Skeletal muscle satellite cell (primary cell): ENCODE data around the gene BEND7.

Source experiments
- H3K27me3 ChIP-seq: 2 replicates; pipeline ENCODE4 v1.7.0; 2013; ENCODE audit warnings: low read length; ENCODE audit not compliant: control insufficient read depth, insufficient read depth
- H3K36me3 ChIP-seq: 2 replicates; pipeline ENCODE4 v1.7.0; 2013; ENCODE audit warnings: mild to moderate bottlenecking, control low read depth, low read length; ENCODE audit not compliant: insufficient read depth
- H3K4me1 ChIP-seq: 2 replicates; pipeline ENCODE4 v1.7.0; 2013; ENCODE audit warnings: low read length; ENCODE audit not compliant: control insufficient read depth, insufficient read depth
- H3K4me2 ChIP-seq: 2 replicates; pipeline ENCODE4 v1.7.0; 2013; ENCODE audit warnings: mild to moderate bottlenecking, low read length
- H3K4me3 ChIP-seq: 2 replicates; pipeline ENCODE4 v1.7.0; 2013; ENCODE audit warnings: low read length
- H3K9ac ChIP-seq: 2 replicates; pipeline ENCODE4 v1.7.0; 2013; ENCODE audit warnings: mild to moderate bottlenecking, low read depth, low read length, moderate library complexity
- H3K9me3 ChIP-seq: replicated peaks from 2 replicates; pipeline ENCODE4 v1.7.0; 2013; ENCODE audit warnings: mild to moderate bottlenecking, control low read depth, low read length

Gene BEND7

DNA sequence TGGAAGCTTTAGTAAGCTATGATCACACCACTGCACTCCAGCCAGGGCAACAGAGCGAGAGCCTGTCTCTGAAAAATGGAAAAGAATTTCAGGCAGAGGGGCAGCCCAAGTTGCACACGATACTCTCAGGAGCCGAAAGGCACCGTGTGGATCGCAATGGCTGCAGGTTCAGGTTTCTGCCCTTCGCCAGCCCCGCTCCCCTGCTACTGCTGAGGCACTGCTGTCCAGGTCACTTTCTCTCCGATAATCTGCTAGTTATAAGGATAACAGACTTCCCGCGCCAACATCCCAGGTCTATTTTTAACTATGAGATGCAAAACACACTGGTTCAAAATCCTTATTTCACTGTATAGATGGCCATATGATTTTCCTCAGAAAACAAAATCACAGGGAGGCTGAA, 11.1 kb downstream of the BEND7 start:
- Histone ChIP-seq H3K27me3 (no peaks in the 10 kb centered on the region), H3K4me3 (no peak overlapping the region)

GRCh38 chr10:13516176-13516575, 12.6 kb downstream of the BEND7 start:
- H3K9me3 ChIP-seq = no peaks in the 10 kb centered on the region
- no peaks in the 10 kb centered on the region for H3K36me3 ChIP-seq
- no peaks in the 10 kb centered on the region for H3K4me1 ChIP-seq
- no peak overlapping the region for H3K9ac ChIP-seq
- H3K4me3 ChIP-seq = no peak overlapping the region
- no peak overlapping the region for H3K4me2 ChIP-seq
- H3K27me3 ChIP-seq = no peaks in the 10 kb centered on the region

More for the DNA sequence above, 11.1 kb downstream of the BEND7 start:
- no peaks in the 10 kb centered on the region for H3K36me3 ChIP-seq
- no peaks in the 10 kb centered on the region for H3K9me3 ChIP-seq
- no peak overlapping the region for H3K4me2 ChIP-seq
- no peaks in the 10 kb centered on the region for H3K4me1 ChIP-seq
- H3K9ac ChIP-seq = no peak overlapping the region

DNA sequence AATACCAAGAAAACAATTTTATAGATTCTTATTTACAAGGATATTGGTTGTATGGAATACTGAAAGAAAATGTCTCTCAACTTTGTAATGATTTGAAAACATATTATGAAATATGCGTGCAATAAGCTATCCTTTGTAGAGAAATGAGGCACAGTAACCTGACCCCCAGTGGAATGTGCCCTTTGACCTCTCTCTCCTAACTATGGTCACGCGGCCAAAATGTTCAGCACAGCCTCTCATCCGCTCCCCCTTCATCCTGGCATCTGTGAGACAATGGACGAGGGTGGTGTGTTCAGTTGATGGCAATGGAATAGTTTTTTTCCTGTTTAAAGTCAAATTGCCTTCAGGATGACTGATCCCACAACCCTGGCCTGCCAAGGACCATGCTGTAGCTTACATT, 13.3 kb downstream of the BEND7 start:
- Histone ChIP-seq H3K9ac (no peak overlapping the region), H3K36me3 (no peaks in the 10 kb centered on the region), H3K9me3 (no peaks in the 10 kb centered on the region), H3K4me3 (no peak overlapping the region), H3K4me2 (no peak overlapping the region), H3K4me1 (no peaks in the 10 kb centered on the region), H3K27me3 (no peaks in the 10 kb centered on the region)

- no peaks in the 10 kb centered on the region for H3K9me3 ChIP-seq
These were observed 14.5 kb downstream of the BEND7 start for GRCh38 chr10:13514296-13514695.

GRCh38 chr10:13512564-13512963, 16.2 kb downstream of the BEND7 start:
- no peak overlapping the region for H3K4me2 ChIP-seq
- H3K9me3 ChIP-seq = no peaks in the 10 kb centered on the region
- no peak overlapping the region for H3K9ac ChIP-seq
- H3K4me1 ChIP-seq = no peaks in the 10 kb centered on the region
- no peaks in the 10 kb centered on the region for H3K27me3 ChIP-seq
- no peaks in the 10 kb centered on the region for H3K36me3 ChIP-seq
- no peak overlapping the region for H3K4me3 ChIP-seq

More at GRCh38 chr10:13514296-13514695, 14.5 kb downstream of the BEND7 start:
- no peaks in the 10 kb centered on the region for H3K27me3 ChIP-seq
- no peaks in the 10 kb centered on the region for H3K4me1 ChIP-seq
- no peak overlapping the region for H3K4me2 ChIP-seq
- no peaks in the 10 kb centered on the region for H3K36me3 ChIP-seq
- no peak overlapping the region for H3K4me3 ChIP-seq
- no peak overlapping the region for H3K9ac ChIP-seq

DNA sequence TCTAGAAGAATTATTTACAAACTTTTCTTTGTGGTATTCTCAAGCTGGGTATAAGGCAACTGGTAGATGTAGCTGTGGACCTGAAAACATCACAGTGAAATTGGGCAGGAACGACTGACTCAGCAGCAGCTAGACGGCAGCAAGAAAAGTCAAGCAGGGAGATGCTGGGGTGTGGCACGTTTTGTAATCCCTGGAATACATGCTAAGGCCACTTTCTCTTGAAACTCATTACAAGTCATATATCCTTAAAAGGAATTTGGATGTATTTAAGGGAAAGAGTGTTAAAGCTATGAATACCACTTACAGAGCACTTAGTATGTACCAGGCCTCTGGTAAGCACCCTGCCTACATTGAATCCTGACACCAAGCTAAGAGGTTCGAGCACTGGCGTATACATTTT, 17.4 kb downstream of the BEND7 start:
- Histone ChIP-seq H3K27me3 (no peaks in the 10 kb centered on the region), H3K4me1 (no peaks in the 10 kb centered on the region), H3K4me2 (no peak overlapping the region), H3K36me3 (no peaks in the 10 kb centered on the region), H3K9me3 (no peaks in the 10 kb centered on the region), H3K4me3 (no peak overlapping the region), H3K9ac (no peak overlapping the region)

DNA sequence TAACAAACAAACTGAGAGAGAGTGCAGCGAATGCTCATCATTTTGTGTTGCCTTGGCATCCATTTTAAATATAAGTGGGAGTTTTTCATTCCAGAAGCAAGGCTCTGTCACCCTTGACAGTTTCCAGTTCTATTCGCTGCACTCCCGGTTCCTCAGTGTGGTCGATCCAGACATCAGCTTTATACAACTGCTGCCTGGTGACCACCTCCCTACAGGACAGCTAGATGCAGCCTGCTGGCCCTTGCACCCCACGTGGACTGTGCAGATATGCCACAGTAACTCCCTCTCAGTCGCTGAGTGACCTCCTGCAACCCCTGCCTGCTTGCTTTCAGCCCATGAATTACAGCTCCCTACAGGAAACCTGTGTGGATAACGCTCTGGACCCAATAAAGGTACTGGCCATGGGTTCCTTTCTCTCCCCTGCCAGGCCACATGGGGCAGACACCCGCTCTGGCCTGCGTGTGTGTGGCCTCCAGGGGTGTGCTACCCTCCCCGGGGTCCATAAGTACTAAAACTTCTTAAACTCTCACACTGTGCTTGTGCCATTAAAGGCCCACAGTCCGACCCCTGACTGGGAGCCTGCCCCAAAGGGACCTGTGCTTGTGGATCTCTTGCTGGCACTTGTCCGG, 23.6 kb downstream of the BEND7 start:
- no peak overlapping the region for H3K4me3 ChIP-seq
- H3K27me3 ChIP-seq = no peaks in the 10 kb centered on the region
- H3K4me2 ChIP-seq = no peak overlapping the region
- no peaks in the 10 kb centered on the region for H3K9me3 ChIP-seq
- H3K9ac ChIP-seq = no peak overlapping the region
- H3K4me1 ChIP-seq = peaks cover 11% of the 10 kb centered on the region
- H3K36me3 ChIP-seq = no peaks in the 10 kb centered on the region

DNA sequence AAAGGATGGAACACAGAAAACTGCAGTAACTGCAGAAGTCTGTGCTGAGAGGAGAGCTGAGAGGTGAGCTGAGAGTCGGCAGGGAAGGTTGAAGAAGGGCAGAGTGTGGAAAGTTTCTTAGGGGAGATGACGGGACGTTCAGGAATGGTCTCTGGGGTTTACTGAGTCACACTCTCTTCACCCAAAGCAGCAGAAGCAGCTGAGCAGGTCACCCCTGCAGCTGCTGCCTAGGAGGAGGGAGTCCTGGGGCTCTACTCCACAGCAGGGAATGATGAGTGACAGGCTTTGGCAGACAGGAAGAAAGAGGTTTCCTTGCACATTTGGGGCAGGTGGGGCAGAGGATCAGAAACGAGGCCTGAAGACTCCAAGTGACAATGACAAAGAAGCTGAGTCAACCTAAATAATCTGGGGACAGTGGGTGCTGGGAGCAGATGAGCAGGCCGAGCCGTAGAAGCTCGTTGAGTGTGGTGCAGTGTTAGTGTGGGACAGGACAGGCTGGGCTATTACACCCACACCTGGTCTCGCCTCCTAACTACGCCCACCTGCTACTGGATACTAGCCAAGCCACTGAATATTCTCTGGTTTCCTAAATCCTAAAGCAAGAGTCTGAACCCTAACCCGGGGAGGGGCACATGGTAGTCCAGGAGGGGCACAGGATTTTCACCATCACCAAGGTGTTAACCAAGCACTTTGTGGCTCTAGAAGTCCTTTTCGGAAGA, 24.9 kb downstream of the BEND7 start:
- H3K4me3 ChIP-seq = no peak overlapping the region
- no peak overlapping the region for H3K9ac ChIP-seq
- H3K9me3 ChIP-seq = no peaks in the 10 kb centered on the region
- no peaks in the 10 kb centered on the region for H3K36me3 ChIP-seq
- peak overlapping the region; percentile 17 for H3K4me2 ChIP-seq
- no peaks in the 10 kb centered on the region for H3K27me3 ChIP-seq
- peaks cover 11% of the 10 kb centered on the region for H3K4me1 ChIP-seq

- Histone ChIP-seq H3K9ac (no peak overlapping the region), H3K27me3 (no peaks in the 10 kb centered on the region), H3K4me1 (peaks cover 11% of the 10 kb centered on the region), H3K4me2 (no peak overlapping the region), H3K9me3 (no peaks in the 10 kb centered on the region), H3K36me3 (no peaks in the 10 kb centered on the region), H3K4me3 (no peak overlapping the region)
These were observed 26.4 kb downstream of the BEND7 start for GRCh38 chr10:13502380-13502779.

GRCh38 chr10:13500201-13500600, 28.6 kb downstream of the BEND7 start:
- no peak overlapping the region for H3K4me2 ChIP-seq
- H3K9me3 ChIP-seq = no peaks in the 10 kb centered on the region
- H3K4me1 ChIP-seq = peaks cover 11% of the 10 kb centered on the region
- no peaks in the 10 kb centered on the region for H3K36me3 ChIP-seq
- H3K9ac ChIP-seq = no peak overlapping the region
- H3K4me3 ChIP-seq = no peak overlapping the region
- no peaks in the 10 kb centered on the region for H3K27me3 ChIP-seq

GRCh38 chr10:13499150-13499549, 29.7 kb downstream of the BEND7 start:
- no peaks in the 10 kb centered on the region for H3K27me3 ChIP-seq
- peaks cover 9% of the 10 kb centered on the region for H3K4me1 ChIP-seq
- H3K4me2 ChIP-seq = no peak overlapping the region
- no peaks in the 10 kb centered on the region for H3K9me3 ChIP-seq
- H3K9ac ChIP-seq = no peak overlapping the region
- no peaks in the 10 kb centered on the region for H3K36me3 ChIP-seq
- H3K4me3 ChIP-seq = no peak overlapping the region

DNA sequence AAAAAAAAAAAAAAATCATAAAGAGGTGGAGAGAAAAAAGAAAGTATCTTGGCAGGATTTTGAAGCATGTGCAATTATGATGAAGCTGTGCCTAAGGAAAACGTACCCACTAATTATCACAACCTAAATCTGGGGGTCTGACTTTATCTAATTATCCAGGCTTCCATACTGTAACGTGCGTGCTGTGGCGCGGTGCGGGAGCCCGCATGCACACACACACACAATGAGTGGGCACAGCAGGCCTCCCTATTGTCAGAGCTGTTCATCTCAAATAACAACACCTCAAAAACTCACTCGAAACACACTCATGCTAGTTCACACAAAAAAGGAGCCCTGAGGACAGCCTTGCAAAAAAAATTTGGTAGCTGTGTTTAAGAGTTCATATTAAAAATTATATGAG, 31.9 kb downstream of the BEND7 start:
- Histone ChIP-seq H3K4me2 (no peak overlapping the region), H3K36me3 (no peaks in the 10 kb centered on the region), H3K27me3 (no peaks in the 10 kb centered on the region), H3K4me3 (no peak overlapping the region), H3K4me1 (no peaks in the 10 kb centered on the region), H3K9ac (no peak overlapping the region), H3K9me3 (no peaks in the 10 kb centered on the region)
